Measurements from ENCODE around the gene NAT8. TPM values are rescaled to one million over a fixed set of nuclear protein-coding genes. Genes with fewer than 3 reads are reported as not detected.

Gene NAT8
- total RNA-seq, 2 donors from 2014 or later = not detected

Other genes with a start within 250 kb of the NAT8 start
- 10 to 100 TPM; 21.7 to 31.4 TPM for gene TPRKB, start 94.9 kb upstream of the NAT8 start, total RNA-seq
- 10 to 100 TPM; 12.5 to 13.7 TPM for gene DUSP11, start 137.7 kb upstream of the NAT8 start, total RNA-seq
- gene C2orf78, start 141.8 kb upstream of the NAT8 start, total RNA-seq = not detected
- gene STAMBP, start 186.5 kb upstream of the NAT8 start, total RNA-seq = 10 to 100 TPM; 31.1 to 33.5 TPM